GM18519 (cell line): ENCODE results near the gene NPY5R.

Experiments used
- ATAC-seq: cut with Tn5 transposase; IDR thresholded peaks from one replicate; pipeline ENCODE4 v1.9.1; 2021; ENCODE audit warnings: mild to moderate bottlenecking, moderate library complexity; ENCODE audit not compliant: unreplicated experiment, low FRiP score

The NPY5R gene

DNA sequence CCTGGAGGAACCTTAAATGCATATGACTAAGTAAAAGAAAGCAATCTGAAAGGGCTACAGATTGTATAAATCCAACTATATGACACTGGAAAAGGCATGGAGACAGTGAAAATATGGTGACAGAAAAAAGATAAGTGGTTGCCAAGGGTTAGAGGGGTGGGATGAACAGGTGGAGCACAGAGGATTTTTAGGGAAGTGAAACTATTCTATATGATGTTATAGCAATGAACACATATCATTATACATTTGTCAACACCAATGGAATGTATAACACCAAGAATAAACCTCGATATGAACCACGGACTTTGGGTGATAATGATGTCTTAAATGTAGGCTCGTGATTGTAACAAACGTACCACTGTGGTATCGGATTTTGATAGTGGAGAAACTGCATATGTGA, 40.7 kb downstream of the NPY5R start:
- ATAC-seq = no peak

DNA sequence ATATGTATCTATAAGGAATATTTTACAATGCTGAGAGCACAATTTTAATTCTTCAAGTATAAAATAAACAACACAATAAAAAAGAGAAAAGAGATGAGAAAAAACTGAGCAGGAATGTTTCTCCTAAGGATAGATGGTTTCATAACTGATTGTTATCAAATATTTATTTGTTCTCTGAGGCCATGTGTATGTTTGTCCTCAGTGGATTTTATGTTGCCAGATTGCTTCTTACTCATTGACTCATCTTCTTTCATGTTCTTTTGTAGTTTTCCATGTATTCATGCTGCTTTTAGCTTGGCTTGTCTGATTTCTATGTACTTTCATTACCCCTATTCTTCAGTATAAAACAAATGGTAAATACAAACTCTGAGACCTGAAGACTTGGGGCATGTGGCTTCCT, 41.2 kb downstream of the NPY5R start:
- ATAC-seq = no peak

DNA sequence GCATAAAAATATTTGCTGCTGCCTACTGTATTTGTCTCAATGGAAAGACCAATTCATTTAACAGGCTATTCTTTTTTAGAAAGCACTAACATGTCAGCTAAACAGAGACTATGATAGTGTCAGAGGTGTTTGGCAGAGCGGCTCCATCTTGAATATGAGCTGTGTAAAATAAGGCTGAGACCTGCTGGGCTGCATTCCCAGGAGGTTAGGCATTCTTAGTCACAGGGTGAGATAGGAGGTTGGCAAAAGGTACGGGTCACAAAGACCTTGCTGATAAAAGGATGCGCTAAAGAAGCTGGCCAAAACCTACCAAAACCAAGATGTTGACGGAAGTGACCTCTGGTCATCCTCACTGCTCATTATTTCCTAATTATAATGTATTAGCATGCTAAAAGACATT, 41.8 kb downstream of the NPY5R start:
- no peak for ATAC-seq

GRCh38 chr4:163391756-163392155, 48.1 kb downstream of the NPY5R start:
- no peak for ATAC-seq

DNA sequence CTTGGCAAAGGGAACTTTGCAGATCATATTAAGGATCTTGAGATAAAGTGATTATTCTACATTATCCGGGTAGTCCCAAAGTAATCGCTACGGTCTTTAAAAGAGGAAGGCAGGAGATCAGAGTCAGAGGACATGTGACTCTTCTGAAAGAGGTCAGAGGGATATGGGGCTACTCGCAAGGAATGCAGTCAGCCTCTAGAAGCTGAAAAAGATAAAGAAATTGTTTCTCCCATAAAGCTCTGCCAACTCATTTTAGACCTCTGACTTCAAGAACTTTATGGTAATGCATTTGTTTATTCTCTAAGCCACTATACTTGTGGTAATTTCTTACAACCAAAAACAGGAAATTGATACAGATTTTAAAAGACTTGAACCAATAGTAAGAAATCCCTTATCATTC, 48.6 kb downstream of the NPY5R start:
- no peak for ATAC-seq

DNA sequence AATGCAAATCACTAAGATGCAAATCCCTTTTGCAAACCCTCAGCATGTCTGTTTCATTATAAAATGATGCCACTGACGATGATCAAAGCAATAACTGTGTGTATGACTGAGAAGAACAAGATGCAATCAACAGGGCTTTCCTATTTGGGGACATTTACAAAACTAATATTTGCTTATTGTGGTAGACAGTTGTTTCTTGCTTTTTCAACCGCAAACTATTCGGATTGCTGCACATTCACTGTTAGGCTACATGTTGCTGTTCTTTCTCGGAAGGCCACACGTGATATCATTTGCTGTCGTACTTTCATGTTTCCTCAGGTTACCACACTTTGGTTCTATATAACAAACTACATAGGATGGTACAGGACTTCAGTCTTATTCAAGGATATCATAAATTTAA, 49.8 kb downstream of the NPY5R start:
- ATAC-seq = no peak

GRCh38 chr4:163395055-163395454, 51.4 kb downstream of the NPY5R start:
- ATAC-seq = no peak

GRCh38 chr4:163395758-163396157, 52.1 kb downstream of the NPY5R start:
- ATAC-seq = no peak

DNA sequence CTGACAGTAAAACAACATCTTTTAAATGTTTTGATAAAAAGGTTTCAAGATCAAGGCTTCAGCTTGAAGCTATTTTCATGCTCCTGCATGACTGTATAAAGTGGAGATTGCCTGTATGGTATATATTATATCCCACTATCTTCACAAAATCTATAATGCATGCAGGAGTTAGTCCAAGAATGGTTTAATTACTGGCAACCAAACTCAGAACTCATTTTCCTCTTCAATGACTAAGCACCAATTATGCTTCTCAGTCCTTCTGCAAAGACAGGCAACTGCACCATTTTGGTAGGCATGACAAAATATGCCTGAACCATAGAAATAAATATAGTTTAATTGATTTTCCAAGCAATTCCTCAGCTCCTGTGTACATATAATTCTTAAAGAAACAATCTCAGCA, 54.5 kb downstream of the NPY5R start:
- no peak for ATAC-seq

- ATAC-seq = no peak
These were observed 57.2 kb downstream of the NPY5R start for GRCh38 chr4:163400911-163401310.
